Stimulated activated memory B cell treated with anti-CD40 and anti-IgM and Interleukin-4, amounts not matched to agents 10 μg/mL and 1 μg/mL and 100 μg/mL, for 72 hours (primary cell): Measurements from ENCODE around the gene HMGN2.
"Not testable (repeated sequence)": the region's sequence is repeated elsewhere in the genome, so short reads cannot be mapped to it uniquely, and the experiment has no call there.

Source experiments
- ATAC-seq: fragments of 150-1000 bp; cut with Tn5 transposase; 2 replicates; pipeline ENCODE4 v1.10.0; 2021
- H3K27ac Mint-ChIP-seq: one replicate; pipeline ENCODE4 v1.8.0; 2022; ENCODE audit warnings: mild to moderate bottlenecking, mixed read lengths
- H3K27me3 Mint-ChIP-seq: one replicate; pipeline ENCODE4 v1.8.0; 2022; ENCODE audit warnings: mixed read lengths
- H3K36me3 Mint-ChIP-seq: one replicate; pipeline ENCODE4 v1.8.0; 2022; ENCODE audit warnings: mixed read lengths
- H3K4me1 Mint-ChIP-seq: one replicate; pipeline ENCODE4 v1.8.0; 2022; ENCODE audit warnings: mixed read lengths
- H3K4me3 Mint-ChIP-seq: one replicate; pipeline ENCODE4 v1.8.0; 2022; ENCODE audit warnings: mild to moderate bottlenecking, moderate library complexity, mixed read lengths
- H3K9me3 Mint-ChIP-seq: one replicate; pipeline ENCODE4 v1.8.0; 2022; ENCODE audit warnings: mixed read lengths

HMGN2 gene

DNA sequence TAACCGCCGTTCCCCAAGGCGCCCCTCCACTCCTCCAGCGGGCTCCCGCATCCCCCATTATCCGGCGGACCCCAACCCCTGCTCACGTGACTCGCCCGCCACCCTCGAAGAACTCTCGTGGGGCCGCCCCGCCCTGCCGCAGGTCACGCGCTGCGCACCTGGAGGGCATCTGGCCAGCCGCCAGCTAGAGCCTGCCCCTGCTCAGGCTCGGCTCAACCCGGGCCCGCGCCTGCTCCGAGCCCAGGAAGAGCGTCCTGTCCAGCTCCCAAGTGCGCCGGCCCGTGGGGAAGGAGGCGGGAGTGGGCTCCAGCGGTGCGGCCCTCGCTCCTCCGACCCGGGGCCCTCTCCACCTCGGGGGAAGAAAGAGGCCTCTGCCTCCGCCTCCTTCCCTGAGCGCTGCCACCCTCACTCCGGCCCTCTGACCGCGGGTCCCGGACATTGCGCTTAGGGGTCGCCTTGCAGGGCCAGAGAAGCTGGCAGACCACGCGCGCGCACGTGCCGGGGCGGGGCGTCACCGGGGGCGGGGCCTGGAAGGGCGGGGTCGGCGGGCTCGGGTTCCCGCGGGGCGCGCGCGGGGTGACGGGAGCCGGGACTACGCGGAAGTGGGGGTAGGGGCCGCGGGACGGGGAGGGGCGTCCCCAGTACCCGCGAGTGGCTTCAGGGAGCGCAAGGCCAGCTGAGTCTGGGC, 28.4 kb downstream of the HMGN2 start:
- Mint-ChIP-seq H3K27ac (peak overlapping the region; percentile 97), H3K4me3 (peak overlapping the region; percentile 85), H3K27me3 (no peaks in the 10 kb centered on the region), H3K4me1 (peaks cover 14% of the 10 kb centered on the region), H3K9me3 (no peaks in the 10 kb centered on the region), H3K36me3 (no peaks in the 10 kb centered on the region)
- peak; percentile 89 for ATAC-seq

GRCh38 chr1:26510711-26511110, 38.5 kb downstream of the HMGN2 start:
- not testable (repeated sequence) for ATAC-seq, H3K27me3 Mint-ChIP-seq, H3K27ac Mint-ChIP-seq, H3K4me1 Mint-ChIP-seq, H3K4me3 Mint-ChIP-seq, H3K9me3 Mint-ChIP-seq, H3K36me3 Mint-ChIP-seq

GRCh38 chr1:26515836-26516235, 43.6 kb downstream of the HMGN2 start:
- ATAC-seq, H3K4me3 Mint-ChIP-seq, H3K9me3 Mint-ChIP-seq, H3K36me3 Mint-ChIP-seq, H3K27ac Mint-ChIP-seq, H3K4me1 Mint-ChIP-seq, H3K27me3 Mint-ChIP-seq: not testable (repeated sequence)

DNA sequence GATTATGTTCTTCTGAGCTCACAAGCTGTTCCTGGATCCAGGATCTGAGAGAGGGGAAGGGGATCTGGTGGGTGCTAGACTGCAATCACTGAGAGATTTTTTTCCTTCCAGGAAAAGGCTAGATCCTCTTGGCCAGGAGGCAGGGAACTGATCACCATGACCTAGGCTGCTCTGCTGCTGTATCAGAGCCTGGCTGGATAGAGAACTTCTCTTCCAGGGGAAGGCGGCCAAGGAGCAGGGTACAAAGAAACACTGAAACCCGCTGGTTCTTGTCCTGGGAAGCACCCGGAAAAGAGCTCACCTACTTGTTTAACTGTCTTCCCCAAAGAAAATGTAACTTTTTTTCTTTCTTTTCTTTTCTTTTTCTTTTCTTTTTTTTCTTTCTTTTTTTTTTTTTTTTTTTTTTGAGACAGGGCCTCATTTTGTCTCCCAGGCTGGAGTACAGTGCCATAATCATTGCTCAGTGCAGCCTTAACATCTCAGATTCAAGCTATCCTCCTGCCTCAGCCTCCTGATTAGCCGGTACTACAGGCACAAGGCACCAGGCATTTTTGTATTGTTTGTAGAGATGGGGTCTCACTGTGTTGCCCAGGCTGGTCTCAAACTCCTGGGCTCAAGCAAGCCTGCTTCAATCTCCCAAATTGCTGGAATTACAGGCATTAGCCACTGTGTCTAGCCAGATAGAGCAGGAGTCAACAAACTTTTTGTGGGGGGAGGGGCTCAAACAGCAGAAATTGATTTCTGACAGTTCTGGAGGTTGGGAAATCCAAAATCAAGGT, 44.9 kb downstream of the HMGN2 start:
- no peak overlapping the region for H3K27ac Mint-ChIP-seq
- ATAC-seq = no peak

GRCh38 chr1:26517766-26518049, 45.5 kb downstream of the HMGN2 start:
- Mint-ChIP-seq H3K36me3 (no peaks in the 10 kb centered on the region), H3K27ac (no peak overlapping the region), H3K4me3 (no peak overlapping the region), H3K27me3 (no peaks in the 10 kb centered on the region), H3K4me1 (no peaks in the 10 kb centered on the region), H3K9me3 (no peaks in the 10 kb centered on the region)
- ATAC-seq = no peak

More for the DNA sequence above, 44.9 kb downstream of the HMGN2 start:
- Mint-ChIP-seq H3K4me3 (no peak overlapping the region), H3K27me3 (no peaks in the 10 kb centered on the region), H3K4me1 (no peaks in the 10 kb centered on the region), H3K9me3 (no peaks in the 10 kb centered on the region), H3K36me3 (no peaks in the 10 kb centered on the region)

- H3K36me3 Mint-ChIP-seq = no peaks in the 10 kb centered on the region
- no peak for ATAC-seq
- no peaks in the 10 kb centered on the region for H3K27me3 Mint-ChIP-seq
- no peak overlapping the region for H3K27ac Mint-ChIP-seq
- no peak overlapping the region for H3K4me3 Mint-ChIP-seq
- no peaks in the 10 kb centered on the region for H3K9me3 Mint-ChIP-seq
- no peaks in the 10 kb centered on the region for H3K4me1 Mint-ChIP-seq
Measured at GRCh38 chr1:26518355-26518754, 46.1 kb downstream of the HMGN2 start.

- ATAC-seq = no peak
- Mint-ChIP-seq H3K9me3 (no peaks in the 10 kb centered on the region), H3K27ac (no peak overlapping the region), H3K4me3 (no peak overlapping the region), H3K4me1 (no peaks in the 10 kb centered on the region), H3K36me3 (no peaks in the 10 kb centered on the region), H3K27me3 (no peaks in the 10 kb centered on the region)
Measured at GRCh38 chr1:26520339-26520738, 48.1 kb downstream of the HMGN2 start.

DNA sequence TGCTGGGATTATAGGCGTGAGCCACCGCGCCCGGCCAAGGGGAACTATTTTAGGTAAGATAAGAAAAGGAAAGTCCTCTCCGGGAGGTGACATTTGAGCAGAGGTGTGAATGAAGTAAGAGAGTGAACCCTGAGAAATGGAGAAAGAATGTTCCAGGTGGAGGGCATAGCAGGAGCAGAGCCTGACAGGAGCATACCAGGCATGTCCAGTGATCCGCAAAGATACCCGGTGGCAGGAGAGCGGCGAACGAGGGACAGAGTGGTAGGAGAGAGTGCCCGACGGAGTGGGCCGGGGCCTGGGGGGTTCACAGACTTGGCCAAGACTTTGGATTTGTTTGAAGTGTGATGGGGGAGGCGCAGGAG, 49.4 kb downstream of the HMGN2 start:
- H3K9me3 Mint-ChIP-seq = no peaks in the 10 kb centered on the region
- no peaks in the 10 kb centered on the region for H3K27me3 Mint-ChIP-seq
- H3K4me3 Mint-ChIP-seq = no peak overlapping the region
- H3K27ac Mint-ChIP-seq = no peak overlapping the region
- ATAC-seq = no peak
- no peaks in the 10 kb centered on the region for H3K36me3 Mint-ChIP-seq
- no peaks in the 10 kb centered on the region for H3K4me1 Mint-ChIP-seq

GRCh38 chr1:26522073-26522472, 49.8 kb downstream of the HMGN2 start:
- Mint-ChIP-seq H3K4me3 (no peak overlapping the region), H3K36me3 (no peaks in the 10 kb centered on the region), H3K4me1 (no peaks in the 10 kb centered on the region), H3K27ac (no peak overlapping the region), H3K27me3 (no peaks in the 10 kb centered on the region), H3K9me3 (no peaks in the 10 kb centered on the region)
- ATAC-seq = no peak

DNA sequence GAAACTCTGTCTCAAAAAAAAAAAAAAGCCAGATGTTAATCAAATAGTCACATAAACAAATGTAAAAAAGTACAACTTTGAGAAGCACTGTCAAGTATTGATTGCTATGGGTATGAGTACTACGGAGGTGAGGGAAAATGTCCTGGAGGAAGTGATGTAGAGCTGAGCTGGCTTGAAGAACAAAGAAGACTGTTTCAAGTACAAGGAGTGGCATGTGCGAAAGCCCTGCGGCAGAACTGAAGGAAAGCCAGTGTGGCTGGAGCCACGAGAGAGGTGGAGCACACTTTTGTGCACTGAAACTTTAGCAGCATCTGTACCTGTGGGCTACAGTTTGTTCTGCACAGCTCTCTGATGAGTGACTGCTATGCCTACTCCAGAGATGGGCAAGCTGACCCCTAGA, 51.9 kb downstream of the HMGN2 start:
- ATAC-seq = peak; percentile 48
- H3K4me1 Mint-ChIP-seq = peaks cover 5% of the 10 kb centered on the region
- no peaks in the 10 kb centered on the region for H3K9me3 Mint-ChIP-seq
- H3K27ac Mint-ChIP-seq = no peak overlapping the region
- H3K4me3 Mint-ChIP-seq = no peak overlapping the region
- H3K36me3 Mint-ChIP-seq = no peaks in the 10 kb centered on the region
- H3K27me3 Mint-ChIP-seq = no peaks in the 10 kb centered on the region
